SK-N-SH treated with all-trans-retinoic acid at 6 μM for 48 hours (cell line): ENCODE measurements around the gene SEMA5A.

Source experiments
- ARNTL ChIP-seq: fragments of 450-650 bp; formaldehyde crosslinking; IDR thresholded peaks from 2 replicates; pipeline ENCODE4 v1.5.0; 2020; ENCODE audit warnings: low read depth, mild to moderate bottlenecking, moderate library complexity, borderline replicate concordance
- ZFP30 ChIP-seq: fragments of 450-650 bp; formaldehyde crosslinking; IDR thresholded peaks from 2 replicates; pipeline ENCODE4 v1.5.0; 2022; ENCODE audit warnings: mild to moderate bottlenecking, moderate library complexity

DNA sequence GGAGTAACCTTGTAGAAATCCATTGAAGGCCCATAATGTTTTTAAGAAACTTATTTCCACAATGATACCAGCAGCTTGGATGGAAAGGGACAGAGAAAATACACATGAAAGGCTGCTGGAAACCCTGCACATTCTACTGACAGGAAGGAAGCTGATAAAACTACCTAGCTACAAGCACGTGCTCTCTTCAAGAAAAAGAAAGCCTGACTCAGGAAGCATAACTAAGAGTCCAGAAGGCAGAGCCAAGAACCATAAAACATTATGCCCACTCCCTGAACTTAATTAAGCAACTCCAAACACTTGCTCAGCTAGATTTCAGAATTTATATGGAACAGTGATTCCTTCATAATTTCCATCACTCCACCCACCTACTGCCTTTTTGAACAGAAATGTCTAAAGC is 430.8 kb downstream of the SEMA5A start:
- TF ChIP-seq ZFP30 (CRISPR knock-in tag) (no peak), ARNTL (CRISPR knock-in tag) (no peak)
